Tibial nerve (tissue), 4 donors: ENCODE results near the gene COL4A2.

ENCODE experiments used
- EP300 ChIP-seq, 2 donors: sonication (generic); formaldehyde crosslinking; IDR thresholded peaks; one replicate each; pipeline ENCODE4 v1.6.1; 2017; ENCODE audit warnings: antibody characterized with exemption in 2 of 2, mild to moderate bottlenecking in 1 of 2
- POLR2A ChIP-seq, 2 donors: fragments of 450-650 bp; IDR thresholded peaks; one replicate each; pipeline ENCODE4 v1.6.1; 2017; ENCODE audit warnings: antibody characterized with exemption in 2 of 2, mild to moderate bottlenecking in 2 of 2, moderate library complexity in 2 of 2
- TF ChIP-seq, protein P1 (sequence below), 5 experiments: fragments of 200-600 bp in 3 of 5; fragments of 450-650 bp in 2 of 5; sonication (generic) in 3 of 5; IDR thresholded peaks; one replicate each; pipeline ENCODE4 v1.5.1; 2016 to 2019; ENCODE audit warnings: antibody characterized with exemption in 5 of 5, mild to moderate bottlenecking in 3 of 5, moderate library complexity in 2 of 5

DNA sequence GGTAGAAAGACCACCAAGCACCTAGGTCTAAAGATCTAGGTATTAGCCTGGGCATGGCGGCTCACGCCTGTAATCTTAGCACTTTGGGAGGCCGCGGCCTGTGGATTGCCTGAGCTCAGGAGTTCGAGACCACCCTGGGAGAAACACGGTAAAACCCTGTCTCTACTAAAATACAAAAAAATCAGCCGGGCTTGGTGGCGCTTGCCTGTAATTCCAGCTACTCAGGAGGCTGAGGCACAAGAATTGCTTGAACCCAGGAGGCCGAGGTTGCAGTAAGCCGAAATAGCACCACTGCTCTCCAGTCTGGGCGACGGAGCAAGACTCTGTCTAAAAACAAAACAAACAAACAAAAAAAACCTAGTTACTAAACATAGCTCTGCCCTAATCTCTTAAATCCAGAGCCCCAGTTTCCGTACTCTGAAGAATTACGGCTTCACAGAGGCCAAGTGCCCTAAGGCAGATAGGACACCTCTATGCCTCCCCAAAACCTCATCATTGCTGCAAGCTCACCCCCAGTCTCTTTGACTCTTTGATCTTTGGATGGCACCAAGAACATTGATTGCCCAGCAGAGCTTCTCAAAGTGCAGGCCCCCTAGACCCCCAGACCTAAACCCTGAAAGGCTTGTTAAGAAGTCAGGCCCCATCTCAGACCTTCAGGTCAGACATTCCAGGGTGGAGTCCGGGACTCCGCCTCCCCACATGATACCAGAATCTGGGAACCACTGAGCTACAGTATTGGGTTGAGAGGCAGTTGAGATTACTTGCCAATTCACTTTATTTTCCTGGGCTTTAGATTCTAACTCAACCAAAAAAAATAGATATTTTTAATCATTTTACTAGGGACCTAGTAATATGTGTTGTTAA, 2.8 kb downstream of the COL4A2 start:
- TF ChIP-seq, protein P1, sequence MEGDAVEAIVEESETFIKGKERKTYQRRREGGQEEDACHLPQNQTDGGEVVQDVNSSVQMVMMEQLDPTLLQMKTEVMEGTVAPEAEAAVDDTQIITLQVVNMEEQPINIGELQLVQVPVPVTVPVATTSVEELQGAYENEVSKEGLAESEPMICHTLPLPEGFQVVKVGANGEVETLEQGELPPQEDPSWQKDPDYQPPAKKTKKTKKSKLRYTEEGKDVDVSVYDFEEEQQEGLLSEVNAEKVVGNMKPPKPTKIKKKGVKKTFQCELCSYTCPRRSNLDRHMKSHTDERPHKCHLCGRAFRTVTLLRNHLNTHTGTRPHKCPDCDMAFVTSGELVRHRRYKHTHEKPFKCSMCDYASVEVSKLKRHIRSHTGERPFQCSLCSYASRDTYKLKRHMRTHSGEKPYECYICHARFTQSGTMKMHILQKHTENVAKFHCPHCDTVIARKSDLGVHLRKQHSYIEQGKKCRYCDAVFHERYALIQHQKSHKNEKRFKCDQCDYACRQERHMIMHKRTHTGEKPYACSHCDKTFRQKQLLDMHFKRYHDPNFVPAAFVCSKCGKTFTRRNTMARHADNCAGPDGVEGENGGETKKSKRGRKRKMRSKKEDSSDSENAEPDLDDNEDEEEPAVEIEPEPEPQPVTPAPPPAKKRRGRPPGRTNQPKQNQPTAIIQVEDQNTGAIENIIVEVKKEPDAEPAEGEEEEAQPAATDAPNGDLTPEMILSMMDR (IDR thresholded peaks at IDR 0.05), result no peak
- TF ChIP-seq POLR2A (IDR thresholded peaks at IDR 0.05), result no peak
- no peak for TF ChIP-seq EP300 (IDR thresholded peaks at IDR 0.05)
